ENCODE data around the gene UBE2E2. TPM values are rescaled to one million over a fixed set of nuclear protein-coding genes. Genes with fewer than 3 reads are reported as not detected.

Gene UBE2E2
- total RNA-seq, 1 donor from 2014 or later: 55.8 TPM

GRCh38 chr3:23246651-23247050 lies 43.5 kb downstream of the UBE2E2 start:
- Mint-ChIP-seq H3K4me3 (no peak overlapping the region), H3K36me3 (no peaks in the 10 kb centered on the region), H3K9me3 (no peaks in the 10 kb centered on the region), H3K27me3 (no peaks in the 10 kb centered on the region), H3K4me1 (ENCODE audit: unreplicated experiment) (peaks cover 9% of the 10 kb centered on the region), H3K27ac (no peak overlapping the region)
- TF ChIP-seq CTCF (conservative IDR thresholded peaks at IDR 0.05): no peak
- DNase-seq (ENCODE audit: extremely low spot score, unreplicated experiment): no peak

- H3K36me3 Mint-ChIP-seq: no peaks in the 10 kb centered on the region
- no peaks in the 10 kb centered on the region for H3K27me3 Mint-ChIP-seq
- no peak for TF ChIP-seq CTCF (conservative IDR thresholded peaks at IDR 0.05)
- H3K4me1 Mint-ChIP-seq (ENCODE audit: unreplicated experiment): peaks cover 4% of the 10 kb centered on the region
- no peak for DNase-seq (ENCODE audit: extremely low spot score, unreplicated experiment)
- H3K4me3 Mint-ChIP-seq: no peak overlapping the region
- no peak overlapping the region for H3K27ac Mint-ChIP-seq
- H3K9me3 Mint-ChIP-seq: no peaks in the 10 kb centered on the region
Observed at GRCh38 chr3:23248594-23249131, 45.5 kb downstream of the UBE2E2 start.

- no peaks in the 10 kb centered on the region for H3K36me3 Mint-ChIP-seq
- peaks cover 13% of the 10 kb centered on the region for H3K4me1 Mint-ChIP-seq (ENCODE audit: unreplicated experiment)
- H3K9me3 Mint-ChIP-seq: no peaks in the 10 kb centered on the region
- TF ChIP-seq CTCF (conservative IDR thresholded peaks at IDR 0.05): no peak
- no peak for DNase-seq (ENCODE audit: extremely low spot score, unreplicated experiment)
- no peaks in the 10 kb centered on the region for H3K27me3 Mint-ChIP-seq
- no peak overlapping the region for H3K4me3 Mint-ChIP-seq
- no peak overlapping the region for H3K27ac Mint-ChIP-seq
Observed at GRCh38 chr3:23249961-23250360, 46.8 kb downstream of the UBE2E2 start.

GRCh38 chr3:23252122-23252521 lies 49.0 kb downstream of the UBE2E2 start:
- H3K4me3 Mint-ChIP-seq: no peak overlapping the region
- H3K27me3 Mint-ChIP-seq: no peaks in the 10 kb centered on the region
- no peak for TF ChIP-seq CTCF (conservative IDR thresholded peaks at IDR 0.05)
- DNase-seq (ENCODE audit: extremely low spot score, unreplicated experiment): no peak
- no peaks in the 10 kb centered on the region for H3K9me3 Mint-ChIP-seq
- H3K36me3 Mint-ChIP-seq: no peaks in the 10 kb centered on the region
- peaks cover 13% of the 10 kb centered on the region for H3K4me1 Mint-ChIP-seq (ENCODE audit: unreplicated experiment)
- H3K27ac Mint-ChIP-seq: no peak overlapping the region

- H3K4me1 Mint-ChIP-seq (ENCODE audit: unreplicated experiment): peaks cover 13% of the 10 kb centered on the region
- TF ChIP-seq CTCF (conservative IDR thresholded peaks at IDR 0.05): no peak
- peaks cover 5% of the 10 kb centered on the region for H3K36me3 Mint-ChIP-seq
- no peaks in the 10 kb centered on the region for H3K27me3 Mint-ChIP-seq
- H3K4me3 Mint-ChIP-seq: no peak overlapping the region
- peaks cover 5% of the 10 kb centered on the region for H3K9me3 Mint-ChIP-seq
- DNase-seq (ENCODE audit: extremely low spot score, unreplicated experiment): no peak
- H3K27ac Mint-ChIP-seq: no peak overlapping the region
Observed at GRCh38 chr3:23253214-23253613, 50.1 kb downstream of the UBE2E2 start.

- TF ChIP-seq CTCF (conservative IDR thresholded peaks at IDR 0.05): no peak
- Mint-ChIP-seq H3K27me3 (no peaks in the 10 kb centered on the region), H3K9me3 (peaks cover 5% of the 10 kb centered on the region), H3K4me3 (no peak overlapping the region), H3K36me3 (peaks cover 5% of the 10 kb centered on the region), H3K27ac (no peak overlapping the region), H3K4me1 (ENCODE audit: unreplicated experiment) (peaks cover 13% of the 10 kb centered on the region)
- no peak for DNase-seq (ENCODE audit: extremely low spot score, unreplicated experiment)
Observed at GRCh38 chr3:23254282-23254681, 51.2 kb downstream of the UBE2E2 start.
